Calu3 (cell line): ENCODE measurements around the gene MSI2. TPM values are rescaled to one million over a fixed set of nuclear protein-coding genes. Genes with fewer than 3 reads are reported as not detected.

Source experiments
- BruUV-seq: library from RNA; stranded (reverse); fragments of 400-500 nt; replicated peaks from 2 replicates; lab custom pipeline; 2021; lab: Mats Ljungman, UMichigan
- CTCF ChIA-PET: fragments of 300-600 bp; sonication (Branson Sonifier 250); formaldehyde crosslinking; loops from one replicate; lab custom pipeline; 2022; ENCODE audit warnings: antibody characterized with exemption; lab: Charles Lee
- DNase-seq: peaks from one replicate; pipeline ENCODE4 v3.0.0; 2022
- H3K27ac Mint-ChIP-seq: one replicate; pipeline ENCODE4 v1.8.0; 2022; ENCODE audit warnings: mixed read lengths; ENCODE audit not compliant: unreplicated experiment
- H3K27me3 Mint-ChIP-seq: one replicate; pipeline ENCODE4 v1.8.0; 2022; ENCODE audit warnings: mixed read lengths; ENCODE audit not compliant: unreplicated experiment
- H3K36me3 Mint-ChIP-seq: one replicate; pipeline ENCODE4 v1.8.0; 2022; ENCODE audit warnings: mild to moderate bottlenecking, moderate library complexity, mixed read lengths; ENCODE audit not compliant: insufficient read depth, unreplicated experiment
- H3K4me1 Mint-ChIP-seq: one replicate; pipeline ENCODE4 v1.8.0; 2022; ENCODE audit warnings: mild to moderate bottlenecking, low read depth, mixed read lengths; ENCODE audit not compliant: unreplicated experiment
- H3K4me3 Mint-ChIP-seq: one replicate; pipeline ENCODE4 v1.8.0; 2022; ENCODE audit warnings: mild to moderate bottlenecking, low read depth, moderate library complexity, mixed read lengths; ENCODE audit not compliant: unreplicated experiment
- H3K9me3 Mint-ChIP-seq: one replicate; pipeline ENCODE4 v1.8.0; 2022; ENCODE audit warnings: low read depth, mixed read lengths; ENCODE audit not compliant: unreplicated experiment
- CTCF ChIP-seq: fragments of 200-600 bp; IDR thresholded peaks from one replicate; pipeline ENCODE4 v1.8.0; 2022; ENCODE audit warnings: antibody characterized with exemption; ENCODE audit not compliant: unreplicated experiment
- intact Hi-C: fragments of 100-400 bp; cut with micrococcal nuclease; formaldehyde crosslinking; loops from one replicate; pipeline ENCODE4 v1.10.0; 2022; ENCODE audit not compliant: unreplicated experiment
- total RNA-seq: library from RNA; stranded (reverse); gene quantifications from 2 replicates; pipeline ENCODE4 v1.2.3, GENCODE V29; 2022

The MSI2 gene
- total RNA-seq, 1 experiment from 2014 or later = 66.4 TPM

GRCh38 chr17:57289613-57290012, 33.3 kb downstream of the MSI2 start:
- Mint-ChIP-seq H3K27me3 (no peaks in the 10 kb centered on the region), H3K4me1 (no peaks in the 10 kb centered on the region), H3K9me3 (no peaks in the 10 kb centered on the region), H3K27ac (no peak overlapping the region), H3K4me3 (no peak overlapping the region), H3K36me3 (peaks cover 12% of the 10 kb centered on the region)
- no peak for TF ChIP-seq CTCF
- intact Hi-C loops = no loop called here
- BruUV-seq = no TSS peak
- DNase-seq = no peak
- CTCF ChIA-PET = no interaction called here

GRCh38 chr17:57290981-57291380, 34.7 kb downstream of the MSI2 start:
- no TSS peak for BruUV-seq
- no peaks in the 10 kb centered on the region for H3K4me1 Mint-ChIP-seq

GRCh38 chr17:57292091-57292490, 35.8 kb downstream of the MSI2 start:
- TF ChIP-seq CTCF = no peak
- Mint-ChIP-seq H3K9me3 (no peaks in the 10 kb centered on the region), H3K27me3 (no peaks in the 10 kb centered on the region), H3K36me3 (peaks cover 12% of the 10 kb centered on the region), H3K4me1 (no peaks in the 10 kb centered on the region), H3K4me3 (no peak overlapping the region), H3K27ac (no peak overlapping the region)
- CTCF ChIA-PET = interaction anchor here (0.6 kb wide), 1 partner anchor 1158 kb away, joined by 3 read pairs; no protein-coding TSS in a partner anchor
- BruUV-seq = no TSS peak
- intact Hi-C loops = no loop called here
- DNase-seq = no peak

More at GRCh38 chr17:57290981-57291380, 34.7 kb downstream of the MSI2 start:
- CTCF ChIA-PET = no interaction called here
- no peaks in the 10 kb centered on the region for H3K9me3 Mint-ChIP-seq
- H3K4me3 Mint-ChIP-seq = no peak overlapping the region
- TF ChIP-seq CTCF = no peak
- H3K36me3 Mint-ChIP-seq = peaks cover 12% of the 10 kb centered on the region
- no peaks in the 10 kb centered on the region for H3K27me3 Mint-ChIP-seq
- H3K27ac Mint-ChIP-seq = no peak overlapping the region
- DNase-seq = no peak
- intact Hi-C loops = no loop called here

GRCh38 chr17:57293077-57293476, 36.8 kb downstream of the MSI2 start:
- Mint-ChIP-seq H3K27me3 (no peaks in the 10 kb centered on the region), H3K9me3 (no peaks in the 10 kb centered on the region), H3K4me1 (no peaks in the 10 kb centered on the region), H3K27ac (no peak overlapping the region), H3K36me3 (peaks cover 5% of the 10 kb centered on the region), H3K4me3 (no peak overlapping the region)
- no TSS peak for BruUV-seq
- TF ChIP-seq CTCF = no peak
- DNase-seq = no peak
- CTCF ChIA-PET = no interaction called here
- intact Hi-C loops = no loop called here
